ENCODE measurements around the gene PTPRD. TPM values are rescaled to one million over a fixed set of nuclear protein-coding genes. Genes with fewer than 3 reads are reported as not detected.

PTPRD gene
- total and polyA plus RNA-seq, 2 donors (not counting 1 experiment from before 2014, with no cell fraction given) = not detected

- Mint-ChIP-seq H3K4me3 (no peak overlapping the region), H3K9me3 (ENCODE audit: insufficient read depth) (peaks cover 2% of the 10 kb centered on the region), H3K27me3 (no peaks in the 10 kb centered on the region), H3K27ac (no peak overlapping the region), H3K4me1 (no peaks in the 10 kb centered on the region)
- no peaks in the 10 kb centered on the region for H3K27me3 ChIP-seq (replicated peaks in 1 of 4; ENCODE audit: control extremely low read depth in 1 of 4, control insufficient read depth in 3 of 4, insufficient read depth in 4 of 4, low read length in 3 of 4)
- ATAC-seq (ENCODE audit: low read depth) = no peak
- TF ChIP-seq CTCF (IDR thresholded peaks at IDR 0.05) (no peak), EZH2 (IDR thresholded peaks at IDR 0.05; ENCODE audit: borderline replicate concordance, insufficient read depth, low read depth, low read length, poor library complexity, severe bottlenecking) (no peak)
- H3K4me2 ChIP-seq (replicated peaks; ENCODE audit: low read depth, low read length, poor library complexity, severe bottlenecking) = no peak overlapping the region
- H3K79me2 ChIP-seq (ENCODE audit: control insufficient read depth, insufficient read depth, low read length) = no peaks in the 10 kb centered on the region
- H4K20me1 ChIP-seq (ENCODE audit: control insufficient read depth, insufficient read depth, low read length, poor library complexity, severe bottlenecking) = no peaks in the 10 kb centered on the region
- no peaks in the 10 kb centered on the region for H3K36me3 ChIP-seq (replicated peaks in 1 of 2; ENCODE audit: control extremely low read depth in 1 of 2, control insufficient read depth in 1 of 2, extremely low read depth in 1 of 2, insufficient read depth in 2 of 2, low read length in 1 of 2)
- H3K9ac ChIP-seq (ENCODE audit: low read length) = no peak overlapping the region
- no peaks in the 10 kb centered on the region for H3K9me3 ChIP-seq (ENCODE audit: control extremely low read depth in 1 of 3, control insufficient read depth in 2 of 3, insufficient read depth in 1 of 3, low read length in 2 of 3)
- ChIA-PET POLR2A (no interaction called here), CTCF (no interaction called here)
- H3K4me1 ChIP-seq (ENCODE audit: control insufficient read depth in 2 of 2, insufficient read depth in 2 of 2, low read length in 2 of 2) = no peaks in the 10 kb centered on the region
- whole genome bisulfite sequencing (ENCODE audit: insufficient coverage) = no CpG with 5 or more reads among the region's 3 CpGs
- no peak for DNase-seq
- H3K27ac ChIP-seq (ENCODE audit: low read length in 2 of 2) = no peak overlapping the region
- intact Hi-C loops (cut with micrococcal nuclease) = no loop called here
- no peak overlapping the region for H3K4me3 ChIP-seq (ENCODE audit: control extremely low read depth in 1 of 5, extremely low read depth in 1 of 5, insufficient read depth in 1 of 5, low read depth in 2 of 5, low read length in 4 of 5)
- no peak overlapping the region for H2AFZ ChIP-seq (ENCODE audit: insufficient read depth, low read depth, low read length, poor library complexity, severe bottlenecking)
Observed at GRCh38 chr9:8685825-8686224, 1927.0 kb downstream of the PTPRD start.

GRCh38 chr9:8684978-8685708 is 1927.7 kb downstream of the PTPRD start:
- no peak overlapping the region for H2AFZ ChIP-seq (ENCODE audit: insufficient read depth, low read depth, low read length, poor library complexity, severe bottlenecking)
- 100% methylated on average over 1 of the region's 4 CpGs for WGBS (ENCODE audit: insufficient coverage)
- Mint-ChIP-seq H3K4me1 (no peaks in the 10 kb centered on the region), H3K27me3 (no peaks in the 10 kb centered on the region), H3K4me3 (no peak overlapping the region), H3K27ac (no peak overlapping the region), H3K9me3 (ENCODE audit: insufficient read depth) (peaks cover 2% of the 10 kb centered on the region)
- no peaks in the 10 kb centered on the region for H3K4me1 ChIP-seq (ENCODE audit: control insufficient read depth in 2 of 2, insufficient read depth in 2 of 2, low read length in 2 of 2)
- intact Hi-C loops (cut with micrococcal nuclease) = no loop called here
- H3K9ac ChIP-seq (ENCODE audit: low read length) = no peak overlapping the region
- TF ChIP-seq EZH2 (IDR thresholded peaks at IDR 0.05; ENCODE audit: borderline replicate concordance, insufficient read depth, low read depth, low read length, poor library complexity, severe bottlenecking) (no peak), CTCF (IDR thresholded peaks at IDR 0.05) (no peak)
- ATAC-seq (ENCODE audit: low read depth) (no peak), DNase-seq (no peak)
- H3K27me3 ChIP-seq (replicated peaks in 1 of 4; ENCODE audit: control extremely low read depth in 1 of 4, control insufficient read depth in 3 of 4, insufficient read depth in 4 of 4, low read length in 3 of 4) = no peaks in the 10 kb centered on the region
- H3K4me3 ChIP-seq (ENCODE audit: control extremely low read depth in 1 of 5, extremely low read depth in 1 of 5, insufficient read depth in 1 of 5, low read depth in 2 of 5, low read length in 4 of 5) = no peak overlapping the region
- H3K27ac ChIP-seq (ENCODE audit: low read length in 2 of 2) = no peak overlapping the region
- H3K79me2 ChIP-seq (ENCODE audit: control insufficient read depth, insufficient read depth, low read length) = no peaks in the 10 kb centered on the region
- ChIA-PET CTCF (no interaction called here), POLR2A (no interaction called here)
- H3K9me3 ChIP-seq (ENCODE audit: control extremely low read depth in 1 of 3, control insufficient read depth in 2 of 3, insufficient read depth in 1 of 3, low read length in 2 of 3) = no peaks in the 10 kb centered on the region
- no peaks in the 10 kb centered on the region for H3K36me3 ChIP-seq (replicated peaks in 1 of 2; ENCODE audit: control extremely low read depth in 1 of 2, control insufficient read depth in 1 of 2, extremely low read depth in 1 of 2, insufficient read depth in 2 of 2, low read length in 1 of 2)
- H4K20me1 ChIP-seq (ENCODE audit: control insufficient read depth, insufficient read depth, low read length, poor library complexity, severe bottlenecking) = no peaks in the 10 kb centered on the region
- no peak overlapping the region for H3K4me2 ChIP-seq (replicated peaks; ENCODE audit: low read depth, low read length, poor library complexity, severe bottlenecking)

All from B cell (primary cell).